ENCODE measurements around the gene QSER1.

DNA sequence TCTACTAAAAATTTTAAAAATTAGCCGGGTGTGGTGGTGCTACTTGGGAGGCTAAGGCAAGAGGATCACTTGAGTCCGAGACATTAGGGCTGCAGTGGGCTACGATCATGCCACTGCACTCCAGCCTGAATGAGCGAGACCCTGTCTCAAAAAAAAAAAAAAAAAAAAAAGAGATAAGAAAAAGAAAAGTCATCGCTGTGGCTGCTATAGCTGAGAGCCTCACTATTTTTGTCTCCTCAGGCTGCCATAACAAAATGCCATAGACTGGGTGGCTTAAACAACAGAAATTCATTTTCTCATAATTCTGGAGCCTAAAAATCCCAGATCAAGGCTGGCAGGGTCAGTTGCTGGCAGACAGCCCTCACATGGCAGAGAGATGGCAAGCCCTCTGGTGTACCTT is 93.0 kb downstream of the QSER1 start:
- TF ChIP-seq, protein P1, sequence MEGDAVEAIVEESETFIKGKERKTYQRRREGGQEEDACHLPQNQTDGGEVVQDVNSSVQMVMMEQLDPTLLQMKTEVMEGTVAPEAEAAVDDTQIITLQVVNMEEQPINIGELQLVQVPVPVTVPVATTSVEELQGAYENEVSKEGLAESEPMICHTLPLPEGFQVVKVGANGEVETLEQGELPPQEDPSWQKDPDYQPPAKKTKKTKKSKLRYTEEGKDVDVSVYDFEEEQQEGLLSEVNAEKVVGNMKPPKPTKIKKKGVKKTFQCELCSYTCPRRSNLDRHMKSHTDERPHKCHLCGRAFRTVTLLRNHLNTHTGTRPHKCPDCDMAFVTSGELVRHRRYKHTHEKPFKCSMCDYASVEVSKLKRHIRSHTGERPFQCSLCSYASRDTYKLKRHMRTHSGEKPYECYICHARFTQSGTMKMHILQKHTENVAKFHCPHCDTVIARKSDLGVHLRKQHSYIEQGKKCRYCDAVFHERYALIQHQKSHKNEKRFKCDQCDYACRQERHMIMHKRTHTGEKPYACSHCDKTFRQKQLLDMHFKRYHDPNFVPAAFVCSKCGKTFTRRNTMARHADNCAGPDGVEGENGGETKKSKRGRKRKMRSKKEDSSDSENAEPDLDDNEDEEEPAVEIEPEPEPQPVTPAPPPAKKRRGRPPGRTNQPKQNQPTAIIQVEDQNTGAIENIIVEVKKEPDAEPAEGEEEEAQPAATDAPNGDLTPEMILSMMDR (IDR thresholded peaks at IDR 0.05; ENCODE audit: low read depth, low read length, missing input control), result no peak
- TF ChIP-seq TAF1 (conservative IDR thresholded peaks at IDR 0.05) (no peak), RAD21 (IDR thresholded peaks at IDR 0.05) (no peak), GABPA (IDR thresholded peaks at IDR 0.05 in 1 of 2, conservative IDR thresholded peaks at IDR 0.05 in 1 of 2) (no peak), EGR1 (IDR thresholded peaks at IDR 0.05; ENCODE audit: low read depth in 2 of 2) (no peak), YY1 (IDR thresholded peaks at IDR 0.05) (no peak), HNF4A (conservative IDR thresholded peaks at IDR 0.05) (no peak), JUND (IDR thresholded peaks at IDR 0.05) (no peak), FOXA1 (IDR thresholded peaks at IDR 0.05) (no peak)
- TF ChIP-seq, protein P2, sequence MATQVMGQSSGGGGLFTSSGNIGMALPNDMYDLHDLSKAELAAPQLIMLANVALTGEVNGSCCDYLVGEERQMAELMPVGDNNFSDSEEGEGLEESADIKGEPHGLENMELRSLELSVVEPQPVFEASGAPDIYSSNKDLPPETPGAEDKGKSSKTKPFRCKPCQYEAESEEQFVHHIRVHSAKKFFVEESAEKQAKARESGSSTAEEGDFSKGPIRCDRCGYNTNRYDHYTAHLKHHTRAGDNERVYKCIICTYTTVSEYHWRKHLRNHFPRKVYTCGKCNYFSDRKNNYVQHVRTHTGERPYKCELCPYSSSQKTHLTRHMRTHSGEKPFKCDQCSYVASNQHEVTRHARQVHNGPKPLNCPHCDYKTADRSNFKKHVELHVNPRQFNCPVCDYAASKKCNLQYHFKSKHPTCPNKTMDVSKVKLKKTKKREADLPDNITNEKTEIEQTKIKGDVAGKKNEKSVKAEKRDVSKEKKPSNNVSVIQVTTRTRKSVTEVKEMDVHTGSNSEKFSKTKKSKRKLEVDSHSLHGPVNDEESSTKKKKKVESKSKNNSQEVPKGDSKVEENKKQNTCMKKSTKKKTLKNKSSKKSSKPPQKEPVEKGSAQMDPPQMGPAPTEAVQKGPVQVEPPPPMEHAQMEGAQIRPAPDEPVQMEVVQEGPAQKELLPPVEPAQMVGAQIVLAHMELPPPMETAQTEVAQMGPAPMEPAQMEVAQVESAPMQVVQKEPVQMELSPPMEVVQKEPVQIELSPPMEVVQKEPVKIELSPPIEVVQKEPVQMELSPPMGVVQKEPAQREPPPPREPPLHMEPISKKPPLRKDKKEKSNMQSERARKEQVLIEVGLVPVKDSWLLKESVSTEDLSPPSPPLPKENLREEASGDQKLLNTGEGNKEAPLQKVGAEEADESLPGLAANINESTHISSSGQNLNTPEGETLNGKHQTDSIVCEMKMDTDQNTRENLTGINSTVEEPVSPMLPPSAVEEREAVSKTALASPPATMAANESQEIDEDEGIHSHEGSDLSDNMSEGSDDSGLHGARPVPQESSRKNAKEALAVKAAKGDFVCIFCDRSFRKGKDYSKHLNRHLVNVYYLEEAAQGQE (IDR thresholded peaks at IDR 0.05), result no peak
- TF ChIP-seq, protein P3, sequence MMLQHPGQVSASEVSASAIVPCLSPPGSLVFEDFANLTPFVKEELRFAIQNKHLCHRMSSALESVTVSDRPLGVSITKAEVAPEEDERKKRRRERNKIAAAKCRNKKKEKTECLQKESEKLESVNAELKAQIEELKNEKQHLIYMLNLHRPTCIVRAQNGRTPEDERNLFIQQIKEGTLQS (IDR thresholded peaks at IDR 0.05), result no peak

Measured in liver (tissue), 3 donors.